HepG2 (cell line): ENCODE measurements around the gene TPX2. TPM values are rescaled to one million over a fixed set of nuclear protein-coding genes. Genes with fewer than 3 reads are reported as not detected.

Experiments used
- CC2D1A ChIP-seq: sonication (generic); formaldehyde crosslinking; IDR thresholded peaks from 2 replicates; pipeline ENCODE4 v1.8.1; 2023; ENCODE audit warnings: mild to moderate bottlenecking, missing genetic modification reagents
- CSRNP1 ChIP-seq: sonication (generic); formaldehyde crosslinking; IDR thresholded peaks from 2 replicates; pipeline ENCODE4 v1.8.1; 2023; ENCODE audit warnings: mild to moderate bottlenecking, missing genetic modification reagents
- FOXA1 ChIP-seq, 2 experiments: fragments of 450-650 bp in 1 of 2; sonication (generic) in 1 of 2; formaldehyde crosslinking in 1 of 2; IDR thresholded peaks; 2 replicates each; pipeline versions ENCODE4 v1.4.0 to v1.6.1; 2016 to 2020; ENCODE audit warnings: missing genetic modification reagents in 1 of 2
- FOXK2 ChIP-seq: fragments of 450-650 bp; IDR thresholded peaks from 2 replicates; pipeline ENCODE4 v1.6.1; 2016
- GPN1 ChIP-seq: sonication (generic); formaldehyde crosslinking; IDR thresholded peaks from 2 replicates; pipeline ENCODE4 v1.5.1; 2020; ENCODE audit warnings: missing genetic modification reagents, borderline replicate concordance
- HCFC1 ChIP-seq: fragments of 150-350 bp; IDR thresholded peaks from 2 replicates; pipeline ENCODE4 v1.6.1; 2014; ENCODE audit warnings: low read depth, low read length
- HDAC1 ChIP-seq: sonication (generic); formaldehyde crosslinking; IDR thresholded peaks from 2 replicates; pipeline ENCODE4 v1.5.1; 2020; ENCODE audit warnings: mild to moderate bottlenecking, missing genetic modification reagents
- NCOA2 ChIP-seq: sonication (generic); formaldehyde crosslinking; IDR thresholded peaks from 2 replicates; pipeline ENCODE4 v1.8.0; 2022; ENCODE audit warnings: inconsistent platforms
- NFE2L2 ChIP-seq: fragments of 150-350 bp; IDR thresholded peaks from 2 replicates; pipeline ENCODE4 v1.6.1; 2014; ENCODE audit warnings: low read length
- RARA ChIP-seq: IDR thresholded peaks from 2 replicates; pipeline ENCODE4 v1.6.1; 2016; ENCODE audit warnings: missing genetic modification reagents, missing compliant biosample characterization
- SATB2 ChIP-seq: sonication (generic); formaldehyde crosslinking; IDR thresholded peaks from 2 replicates; pipeline ENCODE4 v1.5.0; 2020; ENCODE audit warnings: missing genetic modification reagents
- TERF1 ChIP-seq: sonication (generic); formaldehyde crosslinking; IDR thresholded peaks from 2 replicates; pipeline ENCODE4 v1.8.0; 2022; ENCODE audit warnings: mild to moderate bottlenecking, missing genetic modification reagents, moderate library complexity
- TFDP2 ChIP-seq: sonication (generic); formaldehyde crosslinking; IDR thresholded peaks from 2 replicates; pipeline ENCODE4 v1.4.0; 2020; ENCODE audit warnings: missing genetic modification reagents
- THAP9 ChIP-seq: sonication (generic); formaldehyde crosslinking; IDR thresholded peaks from 2 replicates; pipeline ENCODE4; 2020; ENCODE audit warnings: missing genetic modification reagents, mild to moderate bottlenecking, borderline replicate concordance
- ZNF296 ChIP-seq: sonication (generic); formaldehyde crosslinking; conservative IDR thresholded peaks from 2 replicates; pipeline ENCODE4 v1.5.0; 2020; ENCODE audit warnings: mild to moderate bottlenecking, missing genetic modification reagents
- ZNF460 ChIP-seq: sonication (generic); formaldehyde crosslinking; IDR thresholded peaks from 2 replicates; pipeline ENCODE4 v1.5.1; 2020; ENCODE audit warnings: missing genetic modification reagents, mild to moderate bottlenecking, borderline replicate concordance
- ZNF691 ChIP-seq: sonication (generic); formaldehyde crosslinking; IDR thresholded peaks from 2 replicates; pipeline ENCODE4 v1.4.0; 2020; ENCODE audit warnings: missing genetic modification reagents, low read depth, mild to moderate bottlenecking, borderline replicate concordance
- ZNF816 ChIP-seq: sonication (generic); formaldehyde crosslinking; IDR thresholded peaks from 2 replicates; pipeline ENCODE4 v1.8.0; 2022; ENCODE audit warnings: missing genetic modification reagents, mild to moderate bottlenecking, borderline replicate concordance
- polyA plus RNA-seq, 8 experiments: library from polyadenylated mRNA; depleted of rRNA in 3 of 8; stranded (reverse) in 7 of 8; unstranded in 1 of 8; fragments of >200 nt; fragmentation: Illumina TruSeq in 4 of 8; extraction: Trizol in 4 of 8; gene quantifications; 2 replicates each; pipeline versions ENCODE4 v1.2.1 to v1.2.3, GENCODE V29; 2011 to 2016; ENCODE audit warnings: low read depth in 4 of 8, missing spikeins in 1 of 8, mixed read lengths in 1 of 8; ENCODE audit not compliant: insufficient read depth in 1 of 8
- total RNA-seq, 5 experiments: library from RNA; depleted of rRNA; stranded (reverse); fragments of >200 nt; fragmentation: Illumina TruSeq; extraction: Trizol; gene quantifications; 2 replicates each; pipeline ENCODE4 v1.2.3, GENCODE V29; 2016; ENCODE audit warnings: low read depth in 1 of 5

TPX2 gene
- total and polyA plus RNA-seq, 2 of the 13 experiments (the other 11 are each of a cell fraction or from before 2014, with no cell fraction given) = 34.3 to 124 TPM

- TF ChIP-seq CSRNP1 (CRISPR knock-in tag) (no peak), TFDP2 (CRISPR knock-in tag) (no peak), HCFC1 (no peak), RARA (CRISPR knock-in tag) (0 out of 2 replicates have a peak, but pooled peaks have one; percentile 6), FOXK2 (no peak), GPN1 (no peak), NFE2L2 (no peak), TERF1 (CRISPR knock-in tag) (no peak), THAP9 (no peak), ZNF691 (no peak), HDAC1 (CRISPR knock-in tag) (no peak), ZNF296 (CRISPR knock-in tag) (no peak), CC2D1A (no peak), ZNF460 (CRISPR knock-in tag) (no peak), NCOA2 (no peak), ZNF816 (CRISPR knock-in tag) (no peak), SATB2 (CRISPR knock-in tag) (no peak), FOXA1 (IDR thresholded peaks at IDR 0.05) (no peak), FOXA1 (CRISPR knock-in tag; IDR thresholded peaks at IDR 0.05) (0 out of 2 replicates have a peak, but pooled peaks have one; percentile 26)
Measured at GRCh38 chr20:31746068-31746878, 7.2 kb downstream of the TPX2 start (continued).
